ENCODE data around the gene PGLYRP3. TPM values are rescaled to one million over a fixed set of nuclear protein-coding genes. Genes with fewer than 3 reads are reported as not detected.

PGLYRP3 gene
- total and polyA plus RNA-seq, 2 of the 8 experiments (the other 6 are each of a cell fraction or from before 2014, with no cell fraction given) = not detected

GRCh38 chr1:153343040-153343681 is 30.4 kb upstream of the PGLYRP3 start:
- H3K79me1 ChIP-seq (ENCODE audit: low read depth, low read length) = no peaks in the 10 kb centered on the region
- no peak overlapping the region for H2BK5ac ChIP-seq (ENCODE audit: low read depth, low read length)
- no peaks in the 10 kb centered on the region for H4K20me1 ChIP-seq (replicated peaks in 1 of 2; ENCODE audit: control insufficient read depth in 1 of 2, insufficient read depth in 2 of 2, low read length in 2 of 2)
- peaks cover 0 to 2% of the 10 kb centered on the region in 2 experiments; a peak in 1 of 4 replicates for H3K9me3 ChIP-seq (ENCODE audit: insufficient read depth in 2 of 2, low read depth in 1 of 2, low read length in 1 of 2)
- DNase-seq (ENCODE audit: low read depth in 1 of 2, low spot score in 2 of 2) = peak in 1 of 2 experiments; percentile 4
- FAIRE-seq = no peak
- ChIA-PET CTCF (ENCODE audit: partially characterized antibody) (interaction anchor here (0.6 to 1.2 kb wide), 5 partner anchors 10 to 167 kb away, joined by 3 read pairs; partner anchors contain the start of gene S100A9), POLR2A (ENCODE audit: partially characterized antibody) (no interaction called here)
- H3K23me2 ChIP-seq (ENCODE audit: low read depth, low read length) = no peaks in the 10 kb centered on the region
- no peak overlapping the region for H3K4ac ChIP-seq (replicated peaks; ENCODE audit: insufficient read length, low read depth, low read length)
- no peak overlapping the region for H2AK5ac ChIP-seq (ENCODE audit: low read depth, low read length)
- H3K27ac ChIP-seq (ENCODE audit: low read depth, low read length) = no peak overlapping the region
- no peak overlapping the region for H2BK12ac ChIP-seq (ENCODE audit: low read depth, low read length)
- H4K5ac ChIP-seq (ENCODE audit: insufficient read length, low read depth, low read length) = no peak overlapping the region
- H3K56ac ChIP-seq (replicated peaks; ENCODE audit: insufficient read length, low read depth, low read length) = no peak overlapping the region
- H4K8ac ChIP-seq (ENCODE audit: extremely low read depth, insufficient read depth, low read length) = no peak overlapping the region
- H3K18ac ChIP-seq (ENCODE audit: extremely low read depth, low read length) = no peak overlapping the region
- no peak overlapping the region for H2AFZ ChIP-seq (ENCODE audit: low read length)
- no peaks in the 10 kb centered on the region; a peak in 1 of 7 replicates for H3K4me1 ChIP-seq (replicated peaks in 1 of 4; ENCODE audit: control insufficient read depth in 3 of 4, insufficient read depth in 4 of 4, low read length in 3 of 4)
- 73% methylated on average over 5 of the region's 5 CpGs; no CpG with 5 or more reads in 1 of the 2 experiments for WGBS, 2 experiments (ENCODE audit: extremely low coverage in 1 of 2, insufficient coverage in 1 of 2, insufficient read length in 1 of 2, insufficient replicate concordance in 2 of 2, low coverage in 1 of 2, low lambda C conversion rate in 2 of 2, missing lambda C conversion rate in 1 of 2)
- H3K4me3 ChIP-seq (ENCODE audit: extremely low read depth in 1 of 4, insufficient read depth in 2 of 4, low read depth in 3 of 4, low read length in 4 of 4) = no peak overlapping the region
- no peak overlapping the region for H3K4me2 ChIP-seq (ENCODE audit: insufficient read depth in 1 of 2, low read depth in 2 of 2, low read length in 2 of 2)
- H2BK120ac ChIP-seq (replicated peaks; ENCODE audit: low read depth, low read length) = no peak overlapping the region
- H3K36me3 ChIP-seq (ENCODE audit: control insufficient read depth in 2 of 4, insufficient read depth in 4 of 4, low read length in 3 of 4) = no peaks in the 10 kb centered on the region
- no peaks in the 10 kb centered on the region for H3K79me2 ChIP-seq (ENCODE audit: control insufficient read depth in 1 of 2, insufficient read depth in 2 of 2, low read length in 2 of 2)
- H2BK15ac ChIP-seq (ENCODE audit: low read length) = no peak overlapping the region
- no peak overlapping the region for H3K9ac ChIP-seq (replicated peaks in 1 of 4; ENCODE audit: extremely low read depth in 1 of 4, low read depth in 3 of 4, low read length in 3 of 4)
- H2BK20ac ChIP-seq (ENCODE audit: low read length) = no peak overlapping the region
- H4K91ac ChIP-seq (replicated peaks; ENCODE audit: insufficient read length, low read length) = no peak overlapping the region
- H3K14ac ChIP-seq (ENCODE audit: insufficient read length) = no peak overlapping the region
- no peak overlapping the region for H3K23ac ChIP-seq (ENCODE audit: insufficient read length)
- H3K27me3 ChIP-seq (replicated peaks in 1 of 4; ENCODE audit: control insufficient read depth in 3 of 4, extremely low read depth in 1 of 4, insufficient read depth in 3 of 4, low read length in 3 of 4) = peaks cover 0 to 2% (median 0%) of the 10 kb centered on the region in 4 experiments; a peak in 1 of 7 replicates
- no peak for TF ChIP-seq SIX5 (IDR thresholded peaks at IDR 0.05; ENCODE audit: low read depth, low read length)
- no peak for TF ChIP-seq BACH1 (IDR thresholded peaks at IDR 0.05; ENCODE audit: low read length)

Measured in H1 (cell line).